HG02623 (cell line): ENCODE measurements around the gene ZNF318.

Experiments
- ATAC-seq: cut with Tn5 transposase; IDR thresholded peaks from one replicate; pipeline ENCODE4 v1.9.1; 2021; ENCODE audit warnings: moderate library complexity; ENCODE audit not compliant: unreplicated experiment

The ZNF318 gene

GRCh38 chr6:43287717-43288679 is 81.4 kb downstream of the ZNF318 start:
- ATAC-seq: no peak

- ATAC-seq: no peak
These were observed 82.3 kb downstream of the ZNF318 start for GRCh38 chr6:43286980-43287716.

- ATAC-seq: no peak
These were observed 82.9 kb downstream of the ZNF318 start for GRCh38 chr6:43286456-43286979.
